K562 (cell line): Measurements from ENCODE around the gene ZNF839.

Source experiments
- BCOR ChIP-seq: fragments of 450-650 bp; IDR thresholded peaks from 2 replicates; pipeline ENCODE4 v1.6.1; 2016
- PHF21A ChIP-seq: fragments of 450-650 bp; IDR thresholded peaks from 2 replicates; pipeline ENCODE4 v1.6.1; 2017; ENCODE audit warnings: low read depth, borderline replicate concordance
- PYGO2 ChIP-seq: fragments of 450-650 bp; IDR thresholded peaks from 2 replicates; pipeline ENCODE4 v1.6.1; 2016; ENCODE audit warnings: mild to moderate bottlenecking, missing genetic modification characterization, moderate library complexity, missing compliant biosample characterization
- ZBTB1 ChIP-seq: sonication (generic); formaldehyde crosslinking; IDR thresholded peaks from 2 replicates; pipeline ENCODE4 v1.8.1; 2023; ENCODE audit warnings: missing genetic modification reagents, low read depth, mild to moderate bottlenecking, borderline replicate concordance
- TF ChIP-seq, protein P1 (sequence below), 3 experiments: IDR thresholded peaks in 2 of 3; conservative IDR thresholded peaks in 1 of 3; 2 replicates each; pipeline ENCODE4 v1.5.1; 2011 to 2012; ENCODE audit warnings: low read length in 3 of 3, mild to moderate bottlenecking in 3 of 3, control low read depth in 2 of 3, improper control_type of control experiment in 1 of 3, inconsistent platforms in 1 of 3, low read depth in 1 of 3, mixed read lengths in 1 of 3, moderate library complexity in 1 of 3; ENCODE audit not compliant: insufficient read depth in 2 of 3

DNA sequence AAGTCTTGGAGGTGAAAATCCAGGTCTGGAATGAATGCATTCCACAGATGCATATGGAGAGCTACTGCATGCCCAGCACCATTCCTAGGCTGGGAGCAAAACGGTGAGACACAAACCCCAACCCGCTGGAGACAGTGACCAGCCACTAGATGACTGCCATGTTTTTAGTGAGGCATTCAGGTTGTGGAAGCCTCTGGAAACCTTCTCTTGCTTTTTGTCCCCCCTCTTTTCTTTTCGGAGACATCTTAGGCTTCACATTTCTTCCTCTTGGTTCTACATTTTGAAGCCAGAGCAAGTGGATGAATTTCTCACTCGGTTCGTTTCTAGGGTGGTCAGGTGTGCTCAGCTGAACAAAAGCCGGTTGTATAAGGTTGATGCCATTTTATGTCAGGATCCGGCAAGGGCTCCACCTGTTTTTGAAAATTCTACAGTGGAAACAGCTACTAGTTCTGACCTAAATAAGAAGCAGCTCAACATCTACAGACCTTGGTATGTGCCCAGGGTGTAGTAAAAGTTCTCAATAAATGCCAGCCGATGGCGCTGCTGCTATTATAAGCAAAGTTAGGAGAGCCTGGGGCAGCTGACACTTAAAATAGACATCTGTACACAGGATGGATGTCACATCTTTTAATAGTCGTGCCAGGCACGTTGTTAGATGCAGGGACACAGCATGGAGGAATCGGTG, 1.8 kb upstream of the ZNF839 start:
- TF ChIP-seq, protein P1, sequence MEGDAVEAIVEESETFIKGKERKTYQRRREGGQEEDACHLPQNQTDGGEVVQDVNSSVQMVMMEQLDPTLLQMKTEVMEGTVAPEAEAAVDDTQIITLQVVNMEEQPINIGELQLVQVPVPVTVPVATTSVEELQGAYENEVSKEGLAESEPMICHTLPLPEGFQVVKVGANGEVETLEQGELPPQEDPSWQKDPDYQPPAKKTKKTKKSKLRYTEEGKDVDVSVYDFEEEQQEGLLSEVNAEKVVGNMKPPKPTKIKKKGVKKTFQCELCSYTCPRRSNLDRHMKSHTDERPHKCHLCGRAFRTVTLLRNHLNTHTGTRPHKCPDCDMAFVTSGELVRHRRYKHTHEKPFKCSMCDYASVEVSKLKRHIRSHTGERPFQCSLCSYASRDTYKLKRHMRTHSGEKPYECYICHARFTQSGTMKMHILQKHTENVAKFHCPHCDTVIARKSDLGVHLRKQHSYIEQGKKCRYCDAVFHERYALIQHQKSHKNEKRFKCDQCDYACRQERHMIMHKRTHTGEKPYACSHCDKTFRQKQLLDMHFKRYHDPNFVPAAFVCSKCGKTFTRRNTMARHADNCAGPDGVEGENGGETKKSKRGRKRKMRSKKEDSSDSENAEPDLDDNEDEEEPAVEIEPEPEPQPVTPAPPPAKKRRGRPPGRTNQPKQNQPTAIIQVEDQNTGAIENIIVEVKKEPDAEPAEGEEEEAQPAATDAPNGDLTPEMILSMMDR (IDR thresholded peaks at IDR 0.05 in 2 of 3, conservative IDR thresholded peaks at IDR 0.05 in 1 of 3; ENCODE audit: insufficient read depth in 2 of 3, low read depth in 1 of 3, low read length in 3 of 3): peak; percentile 17 to 32 (median 21); a peak in 2 of 6 replicates
- no peak for TF ChIP-seq ZBTB1 (CRISPR knock-in tag)
- no peak for TF ChIP-seq BCOR
- no peak for TF ChIP-seq PYGO2 (tag)
- no peak for TF ChIP-seq PHF21A
